Endothelial cell (in vitro differentiated cells): ENCODE results near the gene SAG. TPM values are rescaled to one million over a fixed set of nuclear protein-coding genes. Genes with fewer than 3 reads are reported as not detected.

Experiments used
- DNase-seq: peaks from one replicate; pipeline ENCODE4 v3.0.0; 2021; ENCODE audit warnings: low spot score
- H3K27ac Mint-ChIP-seq: one replicate; pipeline ENCODE4 v1.8.0; 2021; ENCODE audit warnings: mixed read lengths, inconsistent platforms; ENCODE audit not compliant: unreplicated experiment
- H3K27me3 Mint-ChIP-seq: one replicate; pipeline ENCODE4 v1.8.0; 2021; ENCODE audit warnings: mild to moderate bottlenecking, moderate library complexity, mixed read lengths, inconsistent platforms; ENCODE audit not compliant: unreplicated experiment
- H3K36me3 Mint-ChIP-seq: one replicate; pipeline ENCODE4 v1.8.0; 2021; ENCODE audit warnings: mild to moderate bottlenecking, low read depth, mixed read lengths, inconsistent platforms; ENCODE audit not compliant: unreplicated experiment
- H3K4me1 Mint-ChIP-seq: one replicate; pipeline ENCODE4 v1.8.0; 2021; ENCODE audit warnings: mild to moderate bottlenecking, mixed read lengths, inconsistent platforms; ENCODE audit not compliant: unreplicated experiment
- H3K4me3 Mint-ChIP-seq: one replicate; pipeline ENCODE4 v1.8.0; 2021; ENCODE audit warnings: mild to moderate bottlenecking, mixed read lengths, inconsistent platforms; ENCODE audit not compliant: unreplicated experiment
- H3K9me3 Mint-ChIP-seq: one replicate; pipeline ENCODE4 v1.8.0; 2021; ENCODE audit warnings: mixed read lengths, inconsistent platforms; ENCODE audit not compliant: unreplicated experiment
- total RNA-seq: library from RNA; stranded (reverse); fragmentation: NEBNext Ultra II Directional; extraction: Animal tissue kit (Norgen Biotek cat#: 25700); gene quantifications from one replicate; pipeline ENCODE4 v1.2.1, GENCODE V29; 2021; ENCODE audit not compliant: unreplicated experiment
- TF ChIP-seq, protein P1 (sequence below): fragments of 200-600 bp; sonication (generic); IDR thresholded peaks from one replicate; pipeline ENCODE4 v1.5.0; 2021; ENCODE audit warnings: antibody characterized with exemption; ENCODE audit not compliant: unreplicated experiment

Gene SAG
- total RNA-seq, 1 donor from 2014 or later, result not detected

DNA sequence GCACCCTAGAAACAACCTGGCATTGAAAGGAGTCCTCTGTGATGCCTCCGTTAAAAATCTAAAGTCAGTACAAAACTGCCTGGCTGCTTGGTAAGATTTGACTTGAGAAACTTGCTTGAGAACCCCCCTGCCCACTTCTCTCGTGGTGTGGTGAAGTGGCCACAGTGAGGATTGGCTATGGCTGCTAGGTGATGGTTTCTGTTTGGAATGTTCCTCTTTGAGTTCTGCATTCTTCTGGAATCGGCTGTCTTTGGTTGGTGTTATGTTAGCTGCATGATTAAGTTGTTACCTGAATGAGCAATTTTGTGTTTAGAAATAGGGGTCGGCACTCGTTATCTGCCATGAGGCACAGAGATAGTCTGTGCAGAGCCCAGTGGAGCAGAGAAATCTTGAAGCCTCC lies 21.7 kb upstream of the SAG start:
- peak overlapping the region; percentile 7 for H3K27ac Mint-ChIP-seq
- TF ChIP-seq, protein P1, sequence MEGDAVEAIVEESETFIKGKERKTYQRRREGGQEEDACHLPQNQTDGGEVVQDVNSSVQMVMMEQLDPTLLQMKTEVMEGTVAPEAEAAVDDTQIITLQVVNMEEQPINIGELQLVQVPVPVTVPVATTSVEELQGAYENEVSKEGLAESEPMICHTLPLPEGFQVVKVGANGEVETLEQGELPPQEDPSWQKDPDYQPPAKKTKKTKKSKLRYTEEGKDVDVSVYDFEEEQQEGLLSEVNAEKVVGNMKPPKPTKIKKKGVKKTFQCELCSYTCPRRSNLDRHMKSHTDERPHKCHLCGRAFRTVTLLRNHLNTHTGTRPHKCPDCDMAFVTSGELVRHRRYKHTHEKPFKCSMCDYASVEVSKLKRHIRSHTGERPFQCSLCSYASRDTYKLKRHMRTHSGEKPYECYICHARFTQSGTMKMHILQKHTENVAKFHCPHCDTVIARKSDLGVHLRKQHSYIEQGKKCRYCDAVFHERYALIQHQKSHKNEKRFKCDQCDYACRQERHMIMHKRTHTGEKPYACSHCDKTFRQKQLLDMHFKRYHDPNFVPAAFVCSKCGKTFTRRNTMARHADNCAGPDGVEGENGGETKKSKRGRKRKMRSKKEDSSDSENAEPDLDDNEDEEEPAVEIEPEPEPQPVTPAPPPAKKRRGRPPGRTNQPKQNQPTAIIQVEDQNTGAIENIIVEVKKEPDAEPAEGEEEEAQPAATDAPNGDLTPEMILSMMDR, result no peak
- H3K9me3 Mint-ChIP-seq, result no peaks in the 10 kb centered on the region
- no peak for DNase-seq
- no peaks in the 10 kb centered on the region for H3K27me3 Mint-ChIP-seq
- H3K36me3 Mint-ChIP-seq, result peaks cover 48% of the 10 kb centered on the region
- no peak overlapping the region for H3K4me3 Mint-ChIP-seq
- H3K4me1 Mint-ChIP-seq, result no peaks in the 10 kb centered on the region

DNA sequence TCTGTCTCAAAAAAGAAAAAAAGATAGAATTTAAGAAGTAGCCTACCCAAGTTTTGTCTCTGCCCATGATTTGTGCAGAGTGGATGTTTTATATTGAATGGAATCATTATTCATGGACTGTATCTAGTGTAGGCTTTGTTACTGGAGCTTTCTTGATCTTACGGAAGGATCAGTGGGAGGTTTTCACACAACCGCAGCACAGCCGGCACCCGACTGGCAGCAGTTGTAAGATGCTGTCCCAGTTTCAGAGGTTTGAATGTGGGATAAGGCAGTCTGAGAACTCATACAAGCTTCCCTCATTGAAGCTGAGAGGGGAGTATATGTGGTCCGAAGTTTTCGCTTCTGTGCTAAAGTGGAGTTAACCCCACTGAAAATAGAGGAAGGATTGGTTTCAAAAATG lies 19.7 kb upstream of the SAG start:
- H3K36me3 Mint-ChIP-seq, result peaks cover 50% of the 10 kb centered on the region
- H3K27me3 Mint-ChIP-seq, result no peaks in the 10 kb centered on the region
- no peak overlapping the region for H3K27ac Mint-ChIP-seq
- no peak for DNase-seq
- no peaks in the 10 kb centered on the region for H3K4me1 Mint-ChIP-seq
- TF ChIP-seq, protein P1, result no peak
- no peaks in the 10 kb centered on the region for H3K9me3 Mint-ChIP-seq
- no peak overlapping the region for H3K4me3 Mint-ChIP-seq

DNA sequence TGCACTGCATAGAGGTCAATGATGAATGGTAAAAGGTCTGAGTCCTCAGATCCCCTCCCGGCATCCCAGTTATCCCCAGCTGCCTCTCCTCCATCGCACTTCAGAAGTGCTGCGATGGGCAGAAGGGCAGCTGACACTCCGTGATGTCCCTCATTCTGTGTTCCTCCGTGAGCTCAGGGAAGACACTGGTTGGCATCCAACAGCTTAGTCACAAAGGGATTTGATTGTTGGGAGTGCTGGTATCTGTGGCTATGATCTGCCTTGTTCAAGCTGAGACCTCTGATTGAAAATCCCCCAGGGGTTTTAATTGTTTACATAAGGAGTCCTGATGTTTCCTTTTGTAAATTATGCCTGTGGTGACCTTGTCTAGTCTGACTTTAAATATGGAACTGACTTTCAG lies 19.0 kb upstream of the SAG start:
- DNase-seq, result no peak
- H3K27ac Mint-ChIP-seq, result no peak overlapping the region
- H3K27me3 Mint-ChIP-seq, result no peaks in the 10 kb centered on the region
- H3K9me3 Mint-ChIP-seq, result no peaks in the 10 kb centered on the region
- H3K4me3 Mint-ChIP-seq, result no peak overlapping the region
- no peaks in the 10 kb centered on the region for H3K4me1 Mint-ChIP-seq
- H3K36me3 Mint-ChIP-seq, result peaks cover 53% of the 10 kb centered on the region
- TF ChIP-seq, protein P1, result no peak

DNA sequence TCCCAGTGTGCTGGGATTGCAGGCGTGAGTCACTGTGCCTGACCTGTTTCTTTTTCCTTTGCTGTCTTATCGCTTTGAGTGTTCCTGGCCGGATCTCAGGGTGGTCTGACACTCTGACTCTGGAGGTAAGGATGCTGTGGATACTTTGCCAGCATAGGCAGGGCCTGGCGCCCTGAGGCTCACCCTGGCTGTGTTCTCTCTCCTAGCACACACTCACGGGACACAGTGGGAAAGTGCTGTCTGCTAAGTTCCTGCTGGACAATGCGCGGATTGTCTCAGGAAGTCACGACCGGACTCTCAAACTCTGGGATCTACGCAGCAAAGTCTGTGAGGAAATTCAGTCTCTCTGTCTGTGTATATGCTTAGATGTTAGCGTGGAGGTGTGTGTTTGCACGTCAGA lies 18.0 kb upstream of the SAG start:
- Mint-ChIP-seq H3K27me3 (no peaks in the 10 kb centered on the region), H3K36me3 (peaks cover 55% of the 10 kb centered on the region), H3K27ac (no peak overlapping the region), H3K4me1 (no peaks in the 10 kb centered on the region), H3K9me3 (no peaks in the 10 kb centered on the region), H3K4me3 (no peak overlapping the region)
- no peak for DNase-seq
- TF ChIP-seq, protein P1, result no peak

DNA sequence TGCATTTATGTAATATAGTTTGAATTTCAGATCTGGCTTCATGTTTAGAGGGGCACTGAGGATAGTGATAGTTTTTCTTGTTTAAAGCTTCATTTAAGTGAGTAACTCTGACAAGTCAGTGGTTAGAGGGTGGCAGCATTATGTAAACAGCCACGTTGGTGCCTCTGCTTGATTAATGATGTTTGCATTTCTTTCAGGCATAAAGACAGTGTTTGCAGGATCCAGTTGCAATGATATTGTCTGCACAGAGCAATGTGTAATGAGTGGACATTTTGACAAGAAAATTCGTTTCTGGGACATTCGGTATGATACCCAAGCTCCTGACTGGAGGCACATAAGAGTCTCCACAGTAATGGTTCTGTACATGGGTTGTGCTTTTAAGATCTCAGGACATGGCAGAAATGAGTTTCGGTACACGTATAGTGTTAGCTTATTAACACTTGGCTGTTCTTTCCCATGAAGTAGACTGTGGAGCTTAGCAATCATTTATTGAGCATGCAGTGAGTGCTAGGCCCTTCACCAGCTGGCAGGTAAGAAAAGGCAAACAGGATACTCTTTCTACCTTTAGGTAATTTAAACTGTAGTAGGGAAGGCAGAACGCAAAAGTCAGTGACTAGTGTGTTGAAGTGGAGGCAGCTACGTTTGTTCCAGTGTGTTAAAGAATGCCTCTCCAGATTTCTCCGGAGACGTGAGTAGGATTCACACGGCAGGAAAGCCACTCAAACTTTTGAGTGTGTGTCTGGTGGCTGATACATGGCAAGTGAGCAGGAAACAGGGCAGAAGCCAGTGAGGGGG lies 17.4 kb upstream of the SAG start:
- Mint-ChIP-seq H3K27me3 (no peaks in the 10 kb centered on the region), H3K27ac (no peak overlapping the region), H3K9me3 (no peaks in the 10 kb centered on the region), H3K4me3 (no peak overlapping the region), H3K36me3 (peaks cover 54% of the 10 kb centered on the region), H3K4me1 (no peaks in the 10 kb centered on the region)
- TF ChIP-seq, protein P1, result no peak
- DNase-seq, result no peak
